Measurements from ENCODE around the gene BORCS5.
"Not testable (repeated sequence)": the region's sequence is repeated elsewhere in the genome, so short reads cannot be mapped to it uniquely, and the experiment has no call there.

Gene BORCS5

DNA sequence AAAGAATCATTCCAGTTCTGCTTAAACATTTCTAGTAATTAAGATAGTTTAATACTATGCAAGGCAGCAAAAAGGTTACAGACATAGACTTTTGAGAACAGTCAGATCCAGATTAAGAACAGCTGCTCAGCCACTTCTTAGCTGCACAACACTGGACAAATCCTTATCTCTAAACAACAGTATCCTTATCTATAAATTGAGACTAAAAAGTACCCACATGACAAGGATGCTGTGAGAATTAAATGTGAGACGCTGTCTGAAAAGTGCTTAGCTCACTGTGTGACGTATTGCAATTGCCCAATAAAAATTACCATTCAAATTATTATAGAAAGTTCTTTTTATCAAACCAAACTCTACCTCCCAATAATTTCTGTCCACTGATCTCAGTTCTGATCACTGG is 35.5 kb downstream of the BORCS5 start:
- DNase-seq (ENCODE audit: extremely low read depth in 1 of 2, low read depth in 1 of 2), result no peak

DNA sequence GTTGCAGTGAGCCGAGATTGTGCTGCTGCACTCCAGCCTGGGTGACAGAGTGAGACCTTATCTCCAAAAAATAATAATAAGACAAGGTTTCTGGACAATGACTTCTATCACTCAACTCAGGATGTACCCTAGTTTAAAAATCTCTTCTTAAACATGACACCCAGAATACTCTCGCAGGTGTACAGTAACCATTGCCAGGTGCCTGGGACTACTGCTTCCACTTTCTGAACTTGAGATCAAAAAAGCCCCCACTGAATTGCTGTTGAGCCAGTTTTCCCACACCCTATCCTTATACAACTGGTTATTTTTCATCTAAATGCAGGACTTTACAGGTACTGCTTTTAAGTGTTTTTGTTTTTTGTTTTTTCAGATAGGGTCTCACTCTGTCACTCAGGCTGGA is 36.3 kb downstream of the BORCS5 start:
- no peak for DNase-seq (ENCODE audit: extremely low read depth in 1 of 2, low read depth in 1 of 2)

- no peak for DNase-seq (ENCODE audit: extremely low read depth in 1 of 2, low read depth in 1 of 2)
Measured at GRCh38 chr12:12396694-12397093, 39.8 kb downstream of the BORCS5 start.

DNA sequence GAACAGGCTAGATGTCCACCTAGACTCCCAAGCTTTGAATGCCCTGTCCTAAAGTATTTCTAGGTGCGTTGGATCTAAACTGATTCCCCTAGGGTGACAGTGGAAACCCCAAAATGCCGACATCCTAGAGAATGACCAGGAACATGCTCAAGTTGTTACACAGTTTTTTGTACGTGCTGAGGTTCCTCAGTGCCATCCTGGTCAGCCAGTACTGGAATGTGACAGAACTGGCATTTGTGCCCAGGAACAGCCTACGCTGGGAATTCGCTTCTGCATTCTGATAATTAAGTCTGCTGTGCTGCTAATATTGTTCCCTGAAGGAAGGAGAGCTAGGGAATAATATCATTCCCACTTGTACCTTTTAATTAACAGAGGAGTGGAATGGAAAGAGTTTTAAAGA is 40.3 kb downstream of the BORCS5 start:
- DNase-seq (ENCODE audit: extremely low read depth in 1 of 2, low read depth in 1 of 2), result no peak

DNA sequence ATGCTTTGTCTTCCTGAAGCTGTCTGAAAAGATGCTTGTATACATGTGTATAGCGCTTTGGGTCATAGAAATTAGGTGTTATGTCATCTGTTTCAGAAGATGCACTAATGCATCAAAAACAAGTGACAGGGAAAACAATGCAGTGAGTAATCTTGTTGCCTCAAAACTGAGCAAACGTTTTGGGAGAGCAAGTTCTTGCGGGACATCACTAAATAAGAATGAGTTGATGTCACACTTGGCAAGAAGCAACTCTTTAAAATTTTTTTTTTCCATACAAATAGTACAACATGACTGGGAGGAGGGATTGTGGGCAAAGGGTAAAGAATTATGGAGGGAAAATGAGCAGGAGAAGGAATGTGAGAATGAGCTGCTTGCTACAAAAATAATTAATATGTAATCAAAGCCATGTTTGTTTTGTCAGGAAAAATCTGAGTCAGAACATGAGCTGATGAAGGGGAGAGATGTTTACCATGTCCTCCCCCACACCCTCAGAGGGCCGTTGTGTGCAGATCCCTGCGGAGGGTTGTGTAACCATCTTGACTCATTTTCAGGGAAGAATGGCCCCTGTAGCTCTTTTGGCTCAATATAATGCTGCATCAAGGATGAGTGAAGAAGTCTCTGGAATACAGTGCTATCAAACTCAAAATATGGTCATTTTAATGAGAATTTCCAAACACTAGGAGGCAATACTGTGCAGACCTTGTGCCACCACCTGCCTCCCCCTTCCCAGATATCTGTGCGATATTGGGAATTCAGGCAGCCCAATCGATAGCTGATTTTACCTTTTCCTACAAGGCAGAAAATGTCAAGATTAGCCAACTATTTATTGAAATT is 41.4 kb downstream of the BORCS5 start:
- no peak for DNase-seq (ENCODE audit: extremely low read depth in 1 of 2, low read depth in 1 of 2)

GRCh38 chr12:12399161-12399560 is 42.3 kb downstream of the BORCS5 start:
- DNase-seq (ENCODE audit: extremely low read depth in 1 of 2, low read depth in 1 of 2), result no peak

GRCh38 chr12:12399776-12400305 is 43.0 kb downstream of the BORCS5 start:
- DNase-seq (ENCODE audit: extremely low read depth in 1 of 2, low read depth in 1 of 2), result no peak

- DNase-seq (ENCODE audit: extremely low read depth in 1 of 2, low read depth in 1 of 2), result no peak
Measured at GRCh38 chr12:12400793-12401192, 43.9 kb downstream of the BORCS5 start.

DNA sequence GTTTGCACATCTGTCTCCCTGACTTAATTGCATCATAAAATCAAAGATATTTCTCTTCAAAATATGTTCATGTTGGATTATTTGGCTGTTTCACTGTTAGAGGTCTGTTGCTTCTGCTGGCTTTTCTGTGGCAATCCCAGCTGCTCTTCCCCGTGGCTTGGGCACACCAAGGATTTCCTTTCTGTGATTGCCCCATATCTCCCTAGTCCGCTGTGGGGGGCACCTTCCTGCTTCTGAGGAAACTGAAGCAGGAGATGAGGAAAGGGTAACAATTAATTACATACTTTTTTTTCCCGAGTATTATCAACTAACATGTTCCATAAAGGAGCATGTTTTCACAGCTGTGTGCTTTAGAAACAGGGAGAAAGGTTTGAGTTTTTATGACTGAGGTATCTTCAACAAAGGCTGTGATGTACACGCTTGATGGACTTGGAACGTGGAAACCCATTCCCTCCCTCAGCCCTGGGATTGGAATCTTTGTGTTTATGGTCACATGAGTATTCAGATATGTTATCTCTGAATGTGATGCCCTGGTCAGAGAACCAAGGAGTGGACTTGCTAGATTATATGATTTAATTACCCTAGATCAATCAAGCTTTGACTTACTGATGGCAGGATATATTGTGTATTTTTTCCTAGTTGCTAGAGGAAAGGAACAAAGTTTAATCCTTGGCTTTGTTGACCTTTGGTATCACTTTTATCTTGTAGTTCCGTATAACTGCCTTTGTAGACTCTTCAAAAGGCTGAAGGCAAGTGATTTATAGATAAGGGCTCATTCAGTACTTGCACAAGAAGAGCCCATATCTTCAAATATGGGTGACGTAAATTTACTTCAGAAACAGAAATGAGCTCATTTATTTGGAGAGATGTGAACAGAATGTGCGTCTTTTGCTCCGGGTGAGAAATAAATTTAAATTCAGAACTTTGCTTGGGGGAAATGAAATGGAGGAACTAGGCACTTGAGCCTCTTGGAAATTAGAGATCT is 46.7 kb downstream of the BORCS5 start:
- no peak for DNase-seq (ENCODE audit: extremely low read depth in 1 of 2, low read depth in 1 of 2)

DNA sequence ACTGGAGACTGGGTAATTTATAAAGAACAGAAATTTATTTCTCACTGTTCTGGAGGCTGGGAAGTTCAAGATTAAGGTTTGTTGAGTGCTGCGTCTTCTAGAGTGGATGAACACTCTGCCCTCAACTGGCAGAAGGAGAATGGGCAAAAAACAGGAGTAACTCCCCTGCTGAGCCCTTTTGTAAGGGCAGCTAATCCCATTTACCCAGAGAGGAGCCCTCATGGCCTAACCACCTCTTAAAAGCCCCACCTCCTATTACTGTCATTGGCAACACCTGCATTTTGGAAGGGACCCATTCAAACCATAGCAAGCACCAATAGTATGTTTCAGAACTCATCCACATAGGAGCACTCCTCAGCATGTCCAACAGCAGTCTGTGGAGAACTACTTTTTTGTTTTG is 47.4 kb downstream of the BORCS5 start:
- DNase-seq (ENCODE audit: extremely low read depth in 1 of 2, low read depth in 1 of 2), result no peak

DNA sequence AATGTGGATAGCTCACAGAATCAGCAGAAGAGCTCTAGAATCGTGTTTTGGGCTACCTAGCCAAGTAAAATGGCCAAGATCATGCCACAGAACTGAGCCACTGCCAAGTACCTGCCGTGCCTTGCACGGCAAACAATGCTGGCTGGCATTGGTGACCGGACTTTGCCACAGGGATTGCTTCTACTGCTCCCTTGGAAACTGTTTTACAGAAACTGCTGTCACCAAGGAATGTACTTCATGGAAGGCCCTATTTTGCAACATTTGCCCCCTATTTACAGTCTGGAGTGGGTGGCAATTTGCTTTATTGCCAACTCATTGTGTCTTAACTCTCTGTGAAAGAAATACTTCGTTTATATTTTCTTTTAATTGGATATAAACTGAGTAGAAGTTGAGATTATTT is 49.0 kb downstream of the BORCS5 start:
- DNase-seq (ENCODE audit: extremely low read depth in 1 of 2, low read depth in 1 of 2), result no peak

DNA sequence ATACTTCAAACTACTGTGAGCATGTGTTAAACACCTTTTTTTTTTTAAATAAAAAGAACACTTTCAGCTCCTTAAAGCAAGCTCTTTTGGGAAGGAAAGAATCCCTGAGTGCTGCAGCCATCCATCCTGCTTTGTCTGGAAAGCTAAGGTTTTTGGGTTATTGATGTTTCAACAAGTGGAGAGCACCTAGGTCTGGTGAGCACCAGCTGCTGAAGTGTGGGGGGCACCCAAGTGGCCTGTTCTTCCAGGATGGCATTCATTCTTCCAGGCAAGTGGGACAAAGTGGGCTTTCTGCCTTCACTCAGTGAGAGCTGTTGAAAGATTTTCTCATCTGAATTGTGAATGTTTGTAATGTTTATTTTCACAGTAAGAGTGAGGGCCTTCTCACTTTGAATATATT is 49.9 kb downstream of the BORCS5 start:
- DNase-seq (ENCODE audit: extremely low read depth in 1 of 2, low read depth in 1 of 2), result no peak

GRCh38 chr12:12408265-12408690 is 51.4 kb downstream of the BORCS5 start:
- no peak for DNase-seq (ENCODE audit: extremely low read depth in 1 of 2, low read depth in 1 of 2)

DNA sequence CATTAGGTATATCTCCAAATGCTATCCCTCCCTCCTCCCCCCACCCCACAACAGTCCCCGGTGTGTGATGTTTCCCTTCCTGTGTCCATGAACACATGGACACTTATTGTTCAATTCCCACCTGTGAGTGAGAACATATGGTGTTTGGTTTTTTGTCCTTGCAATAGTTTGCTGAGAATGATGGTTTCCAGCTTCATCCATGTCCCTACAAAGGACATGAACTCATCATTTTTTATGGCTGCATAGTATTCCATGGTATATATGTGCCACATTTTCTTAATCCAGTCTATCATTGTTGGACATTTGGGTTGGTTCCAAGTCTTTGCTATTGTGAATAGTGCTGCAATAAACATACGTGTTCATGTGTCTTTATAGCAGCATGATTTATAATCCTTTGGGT is 52.5 kb downstream of the BORCS5 start:
- not testable (repeated sequence) for DNase-seq (ENCODE audit: extremely low read depth in 1 of 2, low read depth in 1 of 2)

GRCh38 chr12:12415886-12416285 is 59.0 kb downstream of the BORCS5 start:
- DNase-seq (ENCODE audit: extremely low read depth in 1 of 2, low read depth in 1 of 2), result no peak

GRCh38 chr12:12419165-12419564 is 62.3 kb downstream of the BORCS5 start:
- not testable (repeated sequence) for DNase-seq (ENCODE audit: extremely low read depth in 1 of 2, low read depth in 1 of 2)

DNA sequence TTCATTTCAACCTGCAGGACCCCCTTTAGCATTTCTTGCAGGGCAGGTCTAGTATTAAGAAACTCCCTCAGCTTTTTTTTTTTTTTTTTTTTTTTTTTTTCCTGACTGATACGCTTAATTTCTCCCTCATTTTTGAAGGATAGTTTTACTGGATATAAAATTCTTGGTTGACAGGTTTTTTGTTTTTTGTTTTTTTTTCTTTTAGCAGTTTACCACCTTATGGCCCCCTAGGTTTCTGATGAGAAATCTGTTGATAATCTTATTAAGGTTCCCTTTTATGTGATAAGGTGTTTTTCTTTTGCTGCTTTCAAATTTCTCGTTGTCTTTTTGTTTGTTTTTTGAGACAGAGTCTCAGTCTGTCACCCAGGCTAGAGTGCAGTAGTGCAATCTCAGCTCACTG is 66.5 kb downstream of the BORCS5 start:
- no peak for DNase-seq (ENCODE audit: extremely low read depth in 1 of 2, low read depth in 1 of 2)

DNA sequence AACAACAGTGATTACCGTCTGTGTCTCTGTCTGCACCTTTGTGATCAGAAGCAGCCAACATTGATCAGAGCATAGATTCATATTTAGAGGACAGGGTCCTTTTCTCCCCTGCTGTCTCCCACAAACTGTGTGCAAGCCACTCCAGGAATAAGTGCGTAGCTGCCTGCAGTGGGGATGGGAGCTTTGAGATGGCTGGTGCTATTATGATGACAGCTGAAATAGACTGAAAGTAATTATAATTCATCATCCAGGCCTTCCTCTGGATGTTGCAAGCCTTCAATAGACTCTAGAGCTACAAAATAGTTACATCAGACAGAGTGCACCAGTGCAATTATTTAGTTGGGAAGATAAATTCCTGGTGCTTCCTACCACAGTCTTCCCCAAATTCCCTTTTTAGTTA is 68.1 kb downstream of the BORCS5 start:
- no peak for DNase-seq (ENCODE audit: extremely low read depth in 1 of 2, low read depth in 1 of 2)

- no peak for DNase-seq (ENCODE audit: extremely low read depth in 1 of 2, low read depth in 1 of 2)
Measured at GRCh38 chr12:12425616-12426015, 68.7 kb downstream of the BORCS5 start.

DNA sequence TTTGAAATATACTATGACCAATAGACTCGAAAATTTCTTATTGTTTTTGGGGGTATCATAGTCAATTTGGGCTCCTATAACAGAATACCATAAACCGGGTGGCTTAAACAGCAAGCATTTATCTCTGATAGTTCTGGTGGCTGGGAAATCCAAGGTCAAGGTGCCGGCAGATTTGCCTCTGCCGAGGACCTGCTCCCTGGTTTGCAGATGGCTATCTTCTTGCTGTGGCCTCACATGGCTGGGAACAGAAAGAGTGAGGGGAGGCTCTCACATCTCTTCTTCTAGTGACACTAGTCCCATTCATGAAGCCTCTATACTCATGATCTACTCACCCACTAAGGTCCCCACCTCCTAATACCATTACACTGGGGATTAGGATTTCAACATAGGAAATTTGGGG is 70.7 kb downstream of the BORCS5 start:
- DNase-seq (ENCODE audit: extremely low read depth in 1 of 2, low read depth in 1 of 2), result no peak

DNA sequence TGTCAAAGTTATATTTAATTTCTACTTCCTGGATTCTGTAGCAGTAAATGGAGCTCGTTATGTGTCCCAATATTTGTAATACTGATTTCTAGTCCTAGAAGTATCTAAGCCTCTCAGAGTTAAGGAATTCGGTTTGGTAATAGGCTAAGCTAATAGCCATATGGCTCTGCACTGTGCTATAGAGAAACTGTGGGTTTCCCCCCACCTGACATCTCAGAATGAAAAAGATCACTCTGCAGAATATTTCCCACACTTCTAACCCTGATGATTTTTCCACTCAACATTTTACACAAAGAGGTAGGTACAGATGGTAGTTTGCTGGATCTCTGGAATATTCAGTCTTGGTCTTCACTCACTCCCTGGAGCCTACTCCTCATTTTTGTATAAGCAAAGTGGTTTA is 71.2 kb downstream of the BORCS5 start:
- DNase-seq (ENCODE audit: extremely low read depth in 1 of 2, low read depth in 1 of 2), result no peak

Data from activated CD8-positive, alpha-beta memory T cell treated with anti-CD3 and anti-CD28 coated beads for 1 hour (primary cell).